Loucy (cell line): ENCODE data around the gene SLC38A10.

Experiments
- H2AFZ ChIP-seq: fragments of 200-600 bp; sonication (generic); 2 replicates; pipeline ENCODE4 v1.6.0; 2016; ENCODE audit warnings: antibody characterized with exemption, mild to moderate bottlenecking, low read length, moderate library complexity
- H3F3A ChIP-seq: fragments of 200-600 bp; 2 replicates; pipeline ENCODE4 v1.6.0; 2016; ENCODE audit warnings: antibody characterized with exemption, low read depth, mild to moderate bottlenecking
- H3K27me3 ChIP-seq: fragments of 200-600 bp; sonication (generic); 2 replicates; pipeline ENCODE4 v1.6.1; 2014; ENCODE audit warnings: low read length, mild to moderate bottlenecking; ENCODE audit not compliant: insufficient read depth, poor library complexity, severe bottlenecking
- H3K36me3 ChIP-seq: fragments of 200-600 bp; sonication (generic); 2 replicates; pipeline ENCODE4 v1.6.1; 2016; ENCODE audit warnings: low read length; ENCODE audit not compliant: insufficient read depth
- H3K4me1 ChIP-seq: fragments of 200-600 bp; sonication (generic); 2 replicates; pipeline ENCODE4 v1.5.1; 2014; ENCODE audit warnings: low read length, mild to moderate bottlenecking; ENCODE audit not compliant: insufficient read depth, poor library complexity, severe bottlenecking
- H3K4me2 ChIP-seq: fragments of 200-600 bp; sonication (generic); 2 replicates; pipeline ENCODE4 v1.6.0; 2014; ENCODE audit warnings: antibody characterized with exemption, low read length, low read depth, mild to moderate bottlenecking; ENCODE audit not compliant: poor library complexity, severe bottlenecking
- H3K4me3 ChIP-seq: fragments of 200-600 bp; sonication (generic); 2 replicates; pipeline ENCODE4 v1.5.1; 2014; ENCODE audit warnings: low read length, mild to moderate bottlenecking, mixed read lengths; ENCODE audit not compliant: poor library complexity, severe bottlenecking
- H3K79me2 ChIP-seq: fragments of 200-600 bp; sonication (generic); 2 replicates; pipeline ENCODE4 v1.6.1; 2014; ENCODE audit warnings: low read length; ENCODE audit not compliant: insufficient read depth
- H3K9ac ChIP-seq: fragments of 200-600 bp; sonication (generic); 2 replicates; pipeline ENCODE4 v1.6.0; 2014; ENCODE audit warnings: mild to moderate bottlenecking, low read depth, low read length, moderate library complexity; ENCODE audit not compliant: poor library complexity, severe bottlenecking
- H3K9me2 ChIP-seq: fragments of 200-600 bp; sonication (generic); replicated peaks from 2 replicates; pipeline ENCODE4 v1.6.1; 2016; ENCODE audit warnings: low read depth, low read length, mixed read lengths
- H3K9me3 ChIP-seq: fragments of 200-600 bp; sonication (generic); 2 replicates; pipeline ENCODE4 v1.6.1; 2014; ENCODE audit warnings: mild to moderate bottlenecking, antibody characterized with exemption, low read length, low read depth; ENCODE audit not compliant: insufficient read depth
- H4K20me1 ChIP-seq: fragments of 200-600 bp; sonication (generic); 2 replicates; pipeline ENCODE4 v1.6.0; 2014; ENCODE audit warnings: antibody characterized with exemption, low read length, mild to moderate bottlenecking; ENCODE audit not compliant: insufficient read depth, poor library complexity, severe bottlenecking
- EZH2phosphoT487 ChIP-seq: fragments of 200-600 bp; IDR thresholded peaks from 2 replicates; pipeline ENCODE4 v1.6.1; 2018; ENCODE audit warnings: antibody characterized with exemption, mild to moderate bottlenecking, moderate library complexity, borderline replicate concordance
- TF ChIP-seq, protein P1 (sequence below): fragments of 200-600 bp; sonication (generic); conservative IDR thresholded peaks from 2 replicates; pipeline ENCODE4 v1.5.1; 2014; ENCODE audit warnings: mild to moderate bottlenecking, antibody characterized with exemption, low read length

The SLC38A10 gene

DNA sequence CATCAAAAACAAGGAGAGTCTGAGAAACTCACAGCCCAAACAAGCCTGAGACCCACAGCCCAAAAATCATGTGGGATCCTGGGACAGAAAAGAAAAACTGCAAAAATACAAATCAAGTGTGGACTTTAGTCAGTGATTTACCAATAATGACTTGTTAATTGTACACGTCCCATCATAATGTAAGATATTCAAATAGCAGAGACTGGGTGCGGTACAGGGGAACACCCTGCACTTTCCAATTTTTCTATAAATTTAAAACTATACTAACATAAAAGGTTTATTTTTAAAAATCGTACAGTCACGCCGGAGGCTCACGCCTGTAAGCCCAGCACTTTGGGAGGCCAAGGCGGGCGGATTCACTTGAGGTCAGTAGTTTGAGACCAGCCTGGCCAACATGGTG is 81.1 kb downstream of the SLC38A10 start:
- Histone ChIP-seq H3K4me3 (no peak overlapping the region), H3K27me3 (no peaks in the 10 kb centered on the region), H3K9me3 (no peaks in the 10 kb centered on the region), H3K4me1 (no peaks in the 10 kb centered on the region), H3K9me2 (no peaks in the 10 kb centered on the region), H3K4me2 (no peak overlapping the region), H2AFZ (no peak overlapping the region), H3F3A (no peaks in the 10 kb centered on the region), H3K79me2 (peaks cover 8% of the 10 kb centered on the region; the same call in 1 of the 2 replicates), H3K9ac (no peak overlapping the region), H4K20me1 (no peaks in the 10 kb centered on the region), H3K36me3 (no peaks in the 10 kb centered on the region)
- no peak for TF ChIP-seq EZH2phosphoT487
- TF ChIP-seq, protein P1, sequence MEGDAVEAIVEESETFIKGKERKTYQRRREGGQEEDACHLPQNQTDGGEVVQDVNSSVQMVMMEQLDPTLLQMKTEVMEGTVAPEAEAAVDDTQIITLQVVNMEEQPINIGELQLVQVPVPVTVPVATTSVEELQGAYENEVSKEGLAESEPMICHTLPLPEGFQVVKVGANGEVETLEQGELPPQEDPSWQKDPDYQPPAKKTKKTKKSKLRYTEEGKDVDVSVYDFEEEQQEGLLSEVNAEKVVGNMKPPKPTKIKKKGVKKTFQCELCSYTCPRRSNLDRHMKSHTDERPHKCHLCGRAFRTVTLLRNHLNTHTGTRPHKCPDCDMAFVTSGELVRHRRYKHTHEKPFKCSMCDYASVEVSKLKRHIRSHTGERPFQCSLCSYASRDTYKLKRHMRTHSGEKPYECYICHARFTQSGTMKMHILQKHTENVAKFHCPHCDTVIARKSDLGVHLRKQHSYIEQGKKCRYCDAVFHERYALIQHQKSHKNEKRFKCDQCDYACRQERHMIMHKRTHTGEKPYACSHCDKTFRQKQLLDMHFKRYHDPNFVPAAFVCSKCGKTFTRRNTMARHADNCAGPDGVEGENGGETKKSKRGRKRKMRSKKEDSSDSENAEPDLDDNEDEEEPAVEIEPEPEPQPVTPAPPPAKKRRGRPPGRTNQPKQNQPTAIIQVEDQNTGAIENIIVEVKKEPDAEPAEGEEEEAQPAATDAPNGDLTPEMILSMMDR, result no peak

DNA sequence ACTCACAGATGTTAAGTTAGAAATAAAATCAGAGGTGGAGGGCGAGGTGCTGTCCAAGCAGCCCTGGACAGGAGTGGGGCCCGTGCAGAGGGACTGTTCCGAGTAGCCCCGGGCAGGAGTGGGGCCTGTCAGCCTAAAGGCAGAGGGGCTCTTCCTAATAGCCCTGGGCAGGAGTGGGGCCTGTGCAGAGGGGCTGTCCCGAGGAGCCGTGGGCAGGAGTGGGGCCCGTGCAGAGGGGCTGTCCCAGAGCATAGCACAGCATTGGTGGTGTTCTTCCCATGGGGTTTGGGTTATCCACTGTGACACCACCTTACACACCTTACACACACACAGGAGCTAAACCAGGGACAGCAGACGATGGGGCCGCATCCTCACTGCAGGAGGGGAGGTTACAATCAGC is 82.7 kb downstream of the SLC38A10 start:
- Histone ChIP-seq H3F3A (no peaks in the 10 kb centered on the region), H3K9me3 (no peaks in the 10 kb centered on the region)

DNA sequence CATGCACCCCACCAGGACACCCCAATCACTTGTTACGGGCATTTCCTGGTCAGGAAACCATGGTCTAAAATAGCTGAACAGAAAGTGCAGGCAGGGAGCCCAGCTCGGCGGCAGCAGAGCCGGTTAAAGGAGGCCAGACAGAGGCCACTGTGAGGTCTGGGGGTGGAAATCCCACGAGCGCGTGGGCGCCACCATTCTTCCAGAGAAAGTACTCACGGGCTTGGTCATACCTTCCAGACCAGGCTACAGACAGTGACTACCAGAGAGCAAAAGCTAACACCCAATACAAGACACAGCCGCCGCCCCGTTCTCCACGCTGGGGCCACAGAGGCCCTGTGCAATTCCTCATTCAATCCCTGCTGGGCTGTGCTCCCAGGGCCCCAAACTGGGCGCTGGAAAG is 84.2 kb downstream of the SLC38A10 start:
- Histone ChIP-seq H3K36me3 (peaks cover 17% of the 10 kb centered on the region; the same call in 1 of the 2 replicates), H3K9me3 (no peaks in the 10 kb centered on the region), H3F3A (no peaks in the 10 kb centered on the region), H4K20me1 (no peaks in the 10 kb centered on the region), H2AFZ (no peak overlapping the region), H3K4me3 (no peak overlapping the region), H3K9ac (no peak overlapping the region), H3K4me1 (no peaks in the 10 kb centered on the region), H3K9me2 (no peaks in the 10 kb centered on the region), H3K27me3 (no peaks in the 10 kb centered on the region), H3K4me2 (no peak overlapping the region), H3K79me2 (peaks cover 8% of the 10 kb centered on the region; the same call in 1 of the 2 replicates)
- TF ChIP-seq, protein P1, result no peak
- no peak for TF ChIP-seq EZH2phosphoT487

More for the DNA sequence above, 82.7 kb downstream of the SLC38A10 start:
- H3K79me2 ChIP-seq, result peaks cover 8% of the 10 kb centered on the region; the same call in 1 of the 2 replicates
- peaks cover 9% of the 10 kb centered on the region; the same call in 1 of the 2 replicates for H3K36me3 ChIP-seq
- no peak for TF ChIP-seq EZH2phosphoT487
- TF ChIP-seq, protein P1, result no peak
- H2AFZ ChIP-seq, result no peak overlapping the region
- no peaks in the 10 kb centered on the region for H4K20me1 ChIP-seq
- H3K9ac ChIP-seq, result no peak overlapping the region
- no peaks in the 10 kb centered on the region for H3K9me2 ChIP-seq
- no peak overlapping the region for H3K4me3 ChIP-seq
- no peaks in the 10 kb centered on the region for H3K4me1 ChIP-seq
- no peak overlapping the region for H3K4me2 ChIP-seq
- H3K27me3 ChIP-seq, result no peaks in the 10 kb centered on the region
